HepG2 (cell line): ENCODE data around the gene ENO4. TPM values are rescaled to one million over a fixed set of nuclear protein-coding genes. Genes with fewer than 3 reads are reported as not detected.

ENCODE experiments used
- ATAC-seq: fragments of 200-7000 bp; cut with Tn5 transposase; 3 replicates; pipeline ENCODE4 v1.9.1; 2020; ENCODE audit warnings: mild to moderate bottlenecking, moderate library complexity
- BruUV-seq: library from RNA; stranded (reverse); fragments of 400-500 nt; replicated peaks from 2 replicates; lab custom pipeline; 2021; lab: Mats Ljungman, UMichigan
- CTCF ChIA-PET: fragments of 300-600 bp; formaldehyde crosslinking; extraction: SDS; loops from one replicate; lab custom pipeline; 2021; ENCODE audit warnings: low total read pairs, inconsistent platforms, low intra/inter-chr PET ratio; lab: Yijun Ruan, JAX
- POLR2A ChIA-PET: fragments of 350-600 bp; sonication (Branson Sonifier 250); formaldehyde crosslinking; loops from one replicate; lab custom pipeline; 2020; ENCODE audit warnings: antibody characterized with exemption, inconsistent platforms; lab: Yijun Ruan, JAX
- DNase-seq: peaks from one replicate; pipeline ENCODE4 v3.0.0-alpha.2; 2015; ENCODE audit warnings: low spot score
- FAIRE-seq: peaks from 3 replicates; lab custom pipeline; 2011; peaks lifted over from hg19 to GRCh38; lab: Jason Lieb, UNC
- H2AFZ ChIP-seq: one replicate; pipeline ENCODE4 v1.6.1; 2011; ENCODE audit warnings: low read length, inconsistent platforms
- H3K27ac ChIP-seq: fragments of 300-600 bp; 3 replicates; pipeline ENCODE4 v1.8.0; 2011; ENCODE audit warnings: mixed run types, mild to moderate bottlenecking, mixed read lengths, low read length, inconsistent platforms; ENCODE audit not compliant: insufficient read depth; ENCODE audit errors: extremely low read length
- H3K27me3 ChIP-seq, 2 experiments: fragments of 200-600 bp in 1 of 2; 2 replicates in 1 of 2; 3 replicates in 1 of 2; pipeline versions ENCODE4 v1.6.0 to v1.8.0; 2011; ENCODE audit warnings: low read length in 2 of 2, mild to moderate bottlenecking in 2 of 2, moderate library complexity in 2 of 2, inconsistent platforms in 1 of 2; ENCODE audit not compliant: insufficient read depth in 2 of 2, control insufficient read depth in 1 of 2
- H3K36me3 ChIP-seq, 2 experiments: fragments of 200-600 bp in 1 of 2; replicated peaks in 1 of 2; 2 replicates in 1 of 2; 3 replicates in 1 of 2; pipeline versions ENCODE4 v1.5.1 to v1.8.0; 2011; ENCODE audit warnings: low read length in 2 of 2, inconsistent platforms in 1 of 2; ENCODE audit not compliant: insufficient read depth in 2 of 2, control insufficient read depth in 1 of 2
- H3K4me1 ChIP-seq: 2 replicates; pipeline ENCODE4 v1.5.1; 2012; ENCODE audit warnings: low read length, inconsistent platforms; ENCODE audit not compliant: insufficient read depth
- H3K4me2 ChIP-seq: 2 replicates; pipeline ENCODE4 v1.6.0; 2011; ENCODE audit warnings: low read depth, low read length, inconsistent platforms
- H3K4me3 ChIP-seq, 3 experiments: fragments of 200-600 bp in 1 of 3; sonication (generic), shearing (Covaris generic) in 1 of 3; replicated peaks in 1 of 3; 2 replicates each; pipeline ENCODE4 v1.5.1; 2011 to 2016; ENCODE audit warnings: low read length in 3 of 3, inconsistent platforms in 2 of 3, low read depth in 2 of 3, mild to moderate bottlenecking in 2 of 3, control low read depth in 1 of 3, mixed read lengths in 1 of 3; ENCODE audit not compliant: insufficient read depth in 1 of 3
- H3K79me2 ChIP-seq: one replicate; pipeline ENCODE4 v1.6.1; 2011; ENCODE audit warnings: low read length, inconsistent platforms; ENCODE audit not compliant: insufficient read depth
- H3K9ac ChIP-seq: 2 replicates; pipeline ENCODE4 v1.6.0; 2011; ENCODE audit warnings: mild to moderate bottlenecking, low read depth, low read length, inconsistent platforms; ENCODE audit not compliant: insufficient read depth
- H3K9me3 ChIP-seq: 2 replicates; pipeline ENCODE4 v1.5.1; 2012; ENCODE audit warnings: mild to moderate bottlenecking, low read length
- H4K20me1 ChIP-seq: 2 replicates; pipeline ENCODE4 v1.6.0; 2011; ENCODE audit warnings: inconsistent platforms, mild to moderate bottlenecking, low read length, moderate library complexity; ENCODE audit not compliant: insufficient read depth
- ARID2 ChIP-seq: sonication (generic); formaldehyde crosslinking; IDR thresholded peaks from 2 replicates; pipeline ENCODE4 v1.8.1; 2022; ENCODE audit warnings: mild to moderate bottlenecking, missing genetic modification reagents, borderline replicate concordance
- GPBP1L1 ChIP-seq: sonication (generic); formaldehyde crosslinking; IDR thresholded peaks from 2 replicates; pipeline ENCODE4 v1.5.0; 2020; ENCODE audit warnings: mild to moderate bottlenecking, missing genetic modification reagents
- KMT2A ChIP-seq: sonication (generic); formaldehyde crosslinking; IDR thresholded peaks from 2 replicates; pipeline ENCODE4 v1.4.0; 2020; ENCODE audit warnings: missing genetic modification reagents
- MIXL1 ChIP-seq: IDR thresholded peaks from 2 replicates; pipeline ENCODE4 v1.6.1; 2016
- NR2F6 ChIP-seq, 2 experiments: IDR thresholded peaks; 2 replicates each; pipeline ENCODE4 v1.6.1; 2016; ENCODE audit warnings: antibody characterized with exemption in 1 of 2, mild to moderate bottlenecking in 1 of 2
- TFDP1 ChIP-seq: IDR thresholded peaks from 2 replicates; pipeline ENCODE4 v1.6.1; 2016; ENCODE audit warnings: missing compliant biosample characterization, missing genetic modification reagents, borderline replicate concordance
- ZNF142 ChIP-seq: sonication (generic); formaldehyde crosslinking; IDR thresholded peaks from 2 replicates; pipeline ENCODE4 v1.4.0; 2020; ENCODE audit warnings: missing genetic modification reagents
- ZNF275 ChIP-seq: sonication (generic); formaldehyde crosslinking; IDR thresholded peaks from 2 replicates; pipeline ENCODE4 v1.8.0; 2022; ENCODE audit warnings: missing genetic modification reagents, mild to moderate bottlenecking, inconsistent platforms, borderline replicate concordance
- ZNF543 ChIP-seq: sonication (generic); formaldehyde crosslinking; IDR thresholded peaks from 2 replicates; pipeline ENCODE4 v1.4.0; 2020; ENCODE audit warnings: mild to moderate bottlenecking, missing genetic modification reagents
- ZNF589 ChIP-seq: sonication (generic); formaldehyde crosslinking; conservative IDR thresholded peaks from 2 replicates; pipeline ENCODE4 v1.8.0; 2022; ENCODE audit warnings: mild to moderate bottlenecking, moderate library complexity, missing genetic modification reagents
- ZNF605 ChIP-seq: sonication (generic); formaldehyde crosslinking; IDR thresholded peaks from 2 replicates; pipeline ENCODE4 v1.8.0; 2022; ENCODE audit warnings: mild to moderate bottlenecking, missing genetic modification reagents
- ZNF772 ChIP-seq: sonication (generic); formaldehyde crosslinking; IDR thresholded peaks from 2 replicates; pipeline ENCODE4 v1.5.0; 2020; ENCODE audit warnings: mild to moderate bottlenecking, missing genetic modification reagents
- ZSCAN9 ChIP-seq: IDR thresholded peaks from 2 replicates; pipeline ENCODE4 v1.6.1; 2016; ENCODE audit warnings: borderline replicate concordance
- WGBS: methylation state at CpG from one replicate; pipeline ENCODE4 v1.1.6; 2017; ENCODE audit warnings: low lambda C conversion rate; 5-methylcytosine and 5-hydroxymethylcytosine counted together
- in situ Hi-C: cut with HindIII; loops from 2 replicates; pipeline ENCODE4 v1.10.0; 2017; ENCODE audit warnings: low pct_unique_long_range_greater_than_20kb; ENCODE audit not compliant: extremely low pct_ligation_motif_present
- intact Hi-C: fragments of 100-400 bp; cut with micrococcal nuclease; formaldehyde crosslinking; loops from one replicate; pipeline ENCODE4 v1.10.0; 2022; ENCODE audit not compliant: unreplicated experiment
- polyA plus RNA-seq, 8 experiments: library from polyadenylated mRNA; depleted of rRNA in 3 of 8; stranded (reverse) in 7 of 8; unstranded in 1 of 8; fragments of >200 nt; fragmentation: Illumina TruSeq in 4 of 8; extraction: Trizol in 4 of 8; gene quantifications; 2 replicates each; pipeline versions ENCODE4 v1.2.1 to v1.2.3, GENCODE V29; 2011 to 2016; ENCODE audit warnings: low read depth in 4 of 8, missing spikeins in 1 of 8, mixed read lengths in 1 of 8; ENCODE audit not compliant: insufficient read depth in 1 of 8
- total RNA-seq, 5 experiments: library from RNA; depleted of rRNA; stranded (reverse); fragments of >200 nt; fragmentation: Illumina TruSeq; extraction: Trizol; gene quantifications; 2 replicates each; pipeline ENCODE4 v1.2.3, GENCODE V29; 2016; ENCODE audit warnings: low read depth in 1 of 5

The ENO4 gene
- total and polyA plus RNA-seq, 2 of the 13 experiments (the other 11 are each of a cell fraction or from before 2014, with no cell fraction given), result not detected

GRCh38 chr10:116831790-116832189, 17.5 kb upstream of the ENO4 start:
- FAIRE-seq (no peak), DNase-seq (no peak), ATAC-seq (no peak)
- TF ChIP-seq ZSCAN9 (no peak), NR2F6 (IDR thresholded peaks at IDR 0.05) (no peak), NR2F6 (CRISPR knock-in tag; IDR thresholded peaks at IDR 0.05) (no peak), KMT2A (no peak), ZNF543 (no peak), ZNF142 (CRISPR knock-in tag) (no peak), ARID2 (CRISPR knock-in tag) (no peak), MIXL1 (CRISPR knock-in tag) (no peak), ZNF605 (CRISPR knock-in tag) (no peak), GPBP1L1 (no peak), ZNF589 (CRISPR knock-in tag) (no peak), ZNF772 (no peak), ZNF275 (no peak), TFDP1 (no peak)
- intact Hi-C loops (no loop called here), in situ Hi-C loops (no loop called here)
- Histone ChIP-seq H3K4me2 (no peak overlapping the region), H3K79me2 (no peaks in the 10 kb centered on the region), H3K36me3 (no peaks in the 10 kb centered on the region), H3K4me1 (no peaks in the 10 kb centered on the region), H3K4me3 (no peak overlapping the region), H3K9me3 (no peaks in the 10 kb centered on the region), H3K27me3 (peaks cover 2 to 6% of the 10 kb centered on the region in 2 experiments; a peak in 3 of 5 replicates), H3K9ac (no peak overlapping the region), H2AFZ (no peak overlapping the region), H3K27ac (no peak overlapping the region), H4K20me1 (no peaks in the 10 kb centered on the region)
- WGBS, result 55% methylated on average over 10 of the region's 10 CpGs
- ChIA-PET CTCF (no interaction called here), POLR2A (no interaction called here)
- BruUV-seq, result no TSS peak
